Panc1 (cell line): ENCODE results near the gene RPL26.

Experiments used
- CTCF ChIP-seq: fragments of 450-650 bp; IDR thresholded peaks from 2 replicates; pipeline ENCODE4 v1.5.1; 2017; ENCODE audit warnings: mild to moderate bottlenecking
- POLR2AphosphoS5 ChIP-seq: IDR thresholded peaks from 2 replicates; pipeline ENCODE4 v1.6.1; 2012; ENCODE audit warnings: mild to moderate bottlenecking, low read depth, low read length, moderate library complexity
- REST ChIP-seq, 2 experiments: IDR thresholded peaks; 2 replicates each; pipeline ENCODE4 v1.6.1; 2011 to 2012; ENCODE audit warnings: low read depth in 2 of 2, control low read depth in 1 of 2, low read length in 1 of 2, mild to moderate bottlenecking in 1 of 2, moderate library complexity in 1 of 2; ENCODE audit not compliant: insufficient read depth in 1 of 2
- SIN3A ChIP-seq: IDR thresholded peaks from 2 replicates; pipeline ENCODE4 v1.6.1; 2012; ENCODE audit warnings: low read depth, mild to moderate bottlenecking, low read length, moderate library complexity, borderline replicate concordance; ENCODE audit not compliant: insufficient read depth
- TCF7L2 ChIP-seq: IDR thresholded peaks from 2 replicates; pipeline ENCODE4 v1.6.1; 2011; ENCODE audit warnings: mild to moderate bottlenecking, low read depth, low read length, inconsistent platforms

GRCh38 chr17:8369944-8370343 is 13.0 kb downstream of the RPL26 start:
- TF ChIP-seq POLR2AphosphoS5: no peak
- TF ChIP-seq REST (IDR thresholded peaks at IDR 0.05; ENCODE audit: insufficient read depth in 1 of 2, low read depth in 2 of 2, low read length in 1 of 2): no peak
- no peak for TF ChIP-seq SIN3A
- TF ChIP-seq CTCF: no peak
- TF ChIP-seq TCF7L2: no peak
